Measurements from ENCODE around the gene CACNA1C.

The CACNA1C gene

GRCh38 chr12:2142068-2142467 lies 89.3 kb downstream of the CACNA1C start:
- no peak for DNase-seq

DNA sequence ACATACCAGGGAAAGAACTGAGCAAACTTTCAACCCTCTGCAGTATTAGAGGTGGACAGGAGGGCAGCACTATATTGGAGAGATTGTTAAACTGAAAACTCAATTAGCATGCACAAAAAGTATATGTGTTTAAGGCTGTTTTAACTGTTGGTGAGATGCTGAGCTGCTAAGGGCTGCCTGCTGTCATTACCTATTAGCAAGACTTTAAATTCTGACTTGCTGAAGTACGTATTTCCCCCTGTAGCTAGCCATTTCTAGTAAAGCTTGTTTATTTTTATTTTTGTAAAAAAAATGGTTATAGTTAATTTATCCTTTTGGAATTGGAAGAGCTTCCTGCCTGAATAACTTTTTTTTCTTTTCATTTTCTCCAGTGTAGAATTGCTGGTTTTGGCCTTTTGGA lies 92.2 kb downstream of the CACNA1C start:
- no peak for DNase-seq

- DNase-seq = no peak
Measured at GRCh38 chr12:2145433-2145998, 92.7 kb downstream of the CACNA1C start.

GRCh38 chr12:2147335-2147734 lies 94.5 kb downstream of the CACNA1C start:
- DNase-seq = no peak

GRCh38 chr12:2149091-2149490 lies 96.3 kb downstream of the CACNA1C start:
- DNase-seq = no peak

- no peak for DNase-seq
Measured at GRCh38 chr12:2150833-2151232, 98.0 kb downstream of the CACNA1C start.

DNA sequence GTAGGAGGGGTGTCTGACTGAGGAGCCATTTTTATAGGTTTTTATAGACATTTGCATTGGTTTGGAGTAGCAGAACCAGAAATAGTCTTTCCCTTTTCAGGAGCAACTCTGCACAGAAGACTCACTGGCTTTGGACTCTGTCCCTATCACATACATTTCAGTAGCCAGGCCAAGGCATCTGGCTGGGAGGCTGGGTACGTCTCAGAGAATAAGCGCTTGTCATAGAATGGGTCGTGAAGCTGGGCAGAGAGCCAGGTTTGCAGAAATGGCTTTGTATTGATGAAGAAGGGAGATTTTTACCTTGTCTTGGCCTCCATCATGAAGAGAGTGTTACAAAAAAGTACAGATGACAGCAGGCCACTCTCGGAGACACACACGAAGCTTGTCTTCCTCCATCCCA lies 98.6 kb downstream of the CACNA1C start:
- no peak for DNase-seq

DNA sequence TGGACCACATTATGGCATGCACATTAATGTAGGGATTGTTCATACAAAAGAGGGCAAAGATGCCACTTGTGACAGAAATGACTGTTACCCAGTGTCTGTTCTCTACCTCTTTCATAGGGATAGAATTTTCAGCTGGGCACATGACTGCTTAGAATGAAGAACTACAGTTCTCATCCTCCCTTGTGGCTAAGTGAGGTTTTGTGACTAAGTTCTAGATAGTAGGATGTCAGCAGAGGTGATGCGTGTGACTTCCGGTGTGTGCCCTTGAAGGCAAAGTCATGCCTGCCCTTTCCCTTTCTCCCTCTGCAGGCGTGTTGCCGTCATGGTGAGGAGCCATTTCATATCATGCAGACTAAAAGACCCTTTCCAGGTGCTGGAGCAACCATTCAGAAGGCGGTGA lies 99.3 kb downstream of the CACNA1C start:
- DNase-seq = no peak

DNA sequence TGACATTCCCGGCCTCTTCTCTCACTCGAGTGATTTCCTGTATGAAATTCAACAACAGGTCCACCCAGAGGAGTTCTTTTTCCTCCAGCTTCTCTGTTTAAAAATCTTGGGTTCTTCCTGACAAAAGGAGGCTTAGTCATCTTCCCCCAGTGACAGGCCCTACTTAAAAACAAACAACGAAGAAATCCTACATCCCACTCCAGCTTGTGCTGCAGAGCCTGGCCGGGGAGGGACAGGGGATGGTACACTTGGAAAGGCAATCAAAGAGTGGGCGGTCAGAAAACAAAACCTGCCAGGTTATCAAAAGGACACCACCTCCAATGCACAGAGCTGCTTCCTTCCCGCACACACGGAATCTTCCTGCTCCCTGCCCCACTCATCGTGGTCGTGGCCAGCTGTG lies 101.3 kb downstream of the CACNA1C start:
- DNase-seq = no peak

- no peak for DNase-seq
Measured at GRCh38 chr12:2154521-2154920, 101.7 kb downstream of the CACNA1C start.

DNA sequence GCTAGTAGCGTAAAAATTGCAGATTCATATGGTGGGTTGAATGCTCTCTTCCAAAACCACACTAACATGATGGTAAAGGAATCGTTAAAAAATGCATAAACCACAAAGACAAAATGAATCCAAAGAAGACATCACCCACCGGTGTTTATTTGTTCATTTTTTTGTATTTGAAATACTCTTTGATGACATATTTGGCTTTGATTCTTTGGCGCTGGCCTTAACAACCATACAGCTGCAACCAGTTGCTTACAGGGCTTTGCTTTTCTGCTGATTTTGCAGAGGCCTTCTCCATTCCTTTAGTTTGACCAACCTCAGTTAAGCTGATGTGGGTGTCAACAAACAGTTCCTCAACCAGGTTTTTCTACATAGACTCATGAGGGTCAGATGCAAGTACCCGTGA lies 103.5 kb downstream of the CACNA1C start:
- no peak for DNase-seq

GRCh38 chr12:2160043-2160442 lies 107.3 kb downstream of the CACNA1C start:
- no peak for DNase-seq

DNA sequence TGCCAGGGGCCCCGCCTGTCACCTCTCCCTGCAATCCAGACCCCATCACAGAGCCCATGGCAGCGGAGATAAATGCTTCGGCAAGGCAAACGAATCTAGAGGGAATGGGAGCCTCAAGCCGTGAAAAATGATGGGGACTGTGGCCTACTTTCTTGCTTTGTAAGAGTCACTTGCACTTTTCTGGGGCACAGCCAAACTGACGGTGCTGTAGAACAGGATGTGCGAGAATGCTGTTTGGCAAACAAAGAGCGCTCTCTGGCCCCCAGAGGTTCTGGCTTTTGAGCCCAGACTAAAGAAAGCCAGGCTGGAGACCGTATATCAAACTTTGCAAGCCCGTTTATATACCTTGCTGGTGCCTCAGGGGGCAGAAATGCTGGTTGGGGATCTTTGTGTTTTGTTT lies 108.7 kb downstream of the CACNA1C start:
- DNase-seq = no peak

DNA sequence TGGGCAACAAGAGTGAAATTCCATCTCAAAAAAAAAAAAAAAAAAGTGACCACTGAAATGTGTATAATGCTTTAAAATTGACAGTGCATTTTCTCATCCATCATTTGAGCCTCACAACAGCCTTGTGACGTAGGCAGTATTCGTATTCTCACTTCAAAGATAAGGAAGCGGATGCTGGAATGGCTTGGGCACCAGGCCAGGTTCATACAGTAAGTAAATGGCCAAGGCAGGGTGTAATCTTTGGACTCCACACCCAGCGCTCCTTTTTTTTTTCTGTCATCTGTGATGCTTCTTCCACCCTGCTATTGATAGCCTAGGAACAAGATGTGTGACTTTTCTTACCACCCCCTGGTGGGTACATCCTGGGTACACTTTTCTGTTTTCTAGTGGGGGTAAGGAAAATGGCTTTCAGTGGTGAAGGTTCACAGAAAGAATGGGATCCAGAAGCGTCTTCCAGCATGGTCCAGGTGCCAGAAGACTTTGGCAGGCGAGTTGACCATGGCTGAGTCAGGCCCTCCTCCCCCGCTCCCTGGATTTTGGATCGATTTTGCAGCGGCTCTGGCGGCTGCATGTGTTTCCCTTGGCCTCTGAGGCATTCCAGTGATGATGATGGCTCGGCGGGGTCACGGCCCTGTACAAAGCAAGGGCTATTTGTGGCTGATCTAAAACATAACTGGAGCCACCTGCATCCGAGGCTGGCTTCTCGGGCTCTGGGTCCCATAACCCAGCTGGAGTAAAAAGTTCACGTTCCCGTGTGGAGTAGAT lies 110.6 kb downstream of the CACNA1C start:
- DNase-seq = no peak

GRCh38 chr12:2165021-2165420 lies 112.2 kb downstream of the CACNA1C start:
- DNase-seq = no peak

DNA sequence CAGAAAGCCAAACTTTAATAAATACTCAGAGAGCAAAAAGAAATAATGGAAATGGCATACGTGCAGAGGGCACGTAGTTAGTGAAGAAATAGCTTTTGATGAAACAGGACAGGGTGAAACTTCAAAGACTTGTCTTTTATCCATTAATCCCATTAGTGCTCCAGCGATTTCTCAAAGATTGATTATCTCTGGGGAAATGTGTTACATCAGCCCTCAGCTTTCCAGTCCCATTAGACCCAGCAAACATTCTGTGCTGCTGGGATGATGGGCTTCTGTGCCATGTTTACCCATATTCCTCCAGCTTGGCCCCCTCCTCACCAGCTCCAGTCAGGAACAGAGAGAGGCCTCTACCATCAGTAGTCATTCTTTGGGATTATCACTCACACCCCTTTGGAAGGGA lies 113.1 kb downstream of the CACNA1C start:
- DNase-seq = no peak

- DNase-seq = no peak
Measured at GRCh38 chr12:2166696-2167095, 113.9 kb downstream of the CACNA1C start.

- DNase-seq = no peak
Measured at GRCh38 chr12:2167231-2167630, 114.4 kb downstream of the CACNA1C start.

GRCh38 chr12:2168808-2169207 lies 116.0 kb downstream of the CACNA1C start:
- no peak for DNase-seq

DNA sequence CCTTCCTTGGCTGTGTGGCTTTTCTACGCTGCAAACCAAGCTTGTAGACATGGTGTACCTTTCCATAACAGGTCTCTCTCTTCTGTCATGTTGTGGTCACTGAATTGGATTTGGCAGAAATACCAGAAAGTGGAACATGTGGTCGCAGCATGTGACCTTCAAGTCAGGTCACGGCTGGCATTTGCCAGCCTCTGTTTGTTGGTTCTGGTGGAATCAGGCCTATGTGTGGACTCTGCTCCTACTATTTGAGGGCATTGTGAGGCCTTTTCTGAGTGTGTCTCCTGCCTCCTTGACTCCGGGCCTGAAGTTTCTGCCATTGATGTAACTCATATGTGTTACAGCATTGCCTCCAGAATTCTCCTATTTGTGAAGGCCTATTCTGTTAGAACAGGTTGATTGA lies 116.7 kb downstream of the CACNA1C start:
- DNase-seq = no peak

DNA sequence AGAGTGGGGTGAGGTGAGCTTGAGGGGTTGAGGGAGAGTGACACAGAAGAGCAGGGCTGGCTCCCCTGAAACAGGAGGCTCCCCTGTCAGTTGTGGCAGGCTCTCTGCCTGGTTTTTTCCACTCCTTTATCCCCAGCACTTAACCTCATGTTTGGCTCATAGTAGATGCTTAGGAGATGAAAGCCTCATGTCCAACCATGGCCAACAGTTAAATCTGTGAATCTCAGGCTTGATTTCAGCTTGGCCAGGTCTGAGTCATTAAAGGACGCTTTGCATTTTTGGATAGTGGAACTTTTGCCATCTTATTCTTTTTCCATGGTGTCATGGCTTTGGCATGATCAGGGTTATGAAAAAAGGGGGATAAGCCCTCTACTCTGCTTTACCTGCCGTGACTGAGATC lies 117.2 kb downstream of the CACNA1C start:
- no peak for DNase-seq

DNA sequence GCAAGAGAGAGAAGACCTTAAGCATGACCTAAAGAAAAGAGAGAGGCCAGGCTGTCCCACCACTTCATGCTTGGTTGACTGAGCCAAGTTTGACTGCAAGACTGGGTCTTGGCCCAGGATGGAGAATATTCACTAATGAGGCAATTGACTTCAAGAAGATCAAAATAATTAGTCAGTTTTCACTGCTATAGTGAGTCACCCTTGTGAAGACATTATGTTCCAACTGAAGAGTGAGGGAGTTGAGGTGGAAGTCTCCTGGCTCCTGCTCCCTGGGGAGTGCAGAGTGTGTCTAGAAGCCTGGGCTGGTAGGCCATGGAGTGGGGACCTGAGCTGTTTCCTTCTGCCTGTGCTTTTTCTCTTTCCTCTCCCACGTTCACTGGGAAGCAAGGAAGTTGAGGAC lies 117.6 kb downstream of the CACNA1C start:
- DNase-seq = no peak

- DNase-seq = no peak
Measured at GRCh38 chr12:2171672-2172426, 119.1 kb downstream of the CACNA1C start.

GRCh38 chr12:2172491-2173214 lies 119.9 kb downstream of the CACNA1C start:
- no peak for DNase-seq

Data from stimulated activated naive CD4-positive, alpha-beta T cell (primary cell).